OCI-LY1 (cell line): ENCODE measurements around the gene IGSF5.

ENCODE experiments used
- H2AFZ ChIP-seq: fragments of 200-600 bp; sonication (generic), shearing (Covaris generic); 2 replicates; pipeline ENCODE4 v1.6.0; 2014; ENCODE audit warnings: antibody characterized with exemption, mild to moderate bottlenecking, low read length
- H3F3A ChIP-seq: fragments of 200-600 bp; sonication (generic), shearing (Covaris generic); 2 replicates; pipeline ENCODE4 v1.6.0; 2014; ENCODE audit warnings: mild to moderate bottlenecking, antibody characterized with exemption, low read length, moderate library complexity; ENCODE audit not compliant: insufficient read depth
- H3K27ac ChIP-seq: fragments of 200-600 bp; sonication (generic); 2 replicates; pipeline ENCODE4 v1.5.1; 2014; ENCODE audit warnings: low read length, mixed run types, mild to moderate bottlenecking, low read depth; ENCODE audit not compliant: poor library complexity, severe bottlenecking
- H3K27me3 ChIP-seq: fragments of 200-600 bp; sonication (generic); 2 replicates; pipeline ENCODE4 v1.6.0; 2014; ENCODE audit warnings: antibody characterized with exemption, mild to moderate bottlenecking, low read length, moderate library complexity; ENCODE audit not compliant: insufficient read depth
- H3K36me3 ChIP-seq: fragments of 200-600 bp; sonication (generic); 2 replicates; pipeline ENCODE4 v1.6.1; 2014; ENCODE audit warnings: mild to moderate bottlenecking, antibody characterized with exemption, low read length, moderate library complexity, mixed read lengths; ENCODE audit not compliant: insufficient read depth
- H3K4me1 ChIP-seq: fragments of 200-600 bp; sonication (generic); 2 replicates; pipeline ENCODE4 v1.5.1; 2014; ENCODE audit warnings: mild to moderate bottlenecking, low read length, moderate library complexity; ENCODE audit not compliant: insufficient read depth, severe bottlenecking
- H3K4me2 ChIP-seq: fragments of 200-600 bp; sonication (generic), shearing (Covaris generic); 2 replicates; pipeline ENCODE4 v1.6.1; 2014; ENCODE audit warnings: low read length
- H3K4me3 ChIP-seq: fragments of 200-600 bp; sonication (generic); 2 replicates; pipeline ENCODE4 v1.5.1; 2014; ENCODE audit warnings: low read length, low read depth, mild to moderate bottlenecking, mixed read lengths; ENCODE audit not compliant: poor library complexity, severe bottlenecking
- H3K79me2 ChIP-seq: fragments of 200-600 bp; shearing (Covaris generic); 2 replicates; pipeline ENCODE4 v1.6.1; 2016; ENCODE audit warnings: mixed run types, low read length, mixed read lengths; ENCODE audit not compliant: insufficient read depth
- H3K9ac ChIP-seq: fragments of 200-600 bp; sonication (generic), shearing (Covaris generic); 2 replicates; pipeline ENCODE4 v1.6.1; 2014; ENCODE audit warnings: mild to moderate bottlenecking, low read length, mixed read lengths
- H3K9me2 ChIP-seq: fragments of 200-600 bp; sonication (generic), shearing (Covaris generic); 2 replicates; pipeline ENCODE4 v1.6.1; 2014; ENCODE audit warnings: low read depth, mild to moderate bottlenecking, low read length, mixed read lengths
- H3K9me3 ChIP-seq: fragments of 200-600 bp; shearing (Covaris generic); 2 replicates; pipeline ENCODE4 v1.6.1; 2014; ENCODE audit warnings: low read length, mixed read lengths
- H4K20me1 ChIP-seq: fragments of 200-600 bp; sonication (generic), shearing (Covaris generic); 2 replicates; pipeline ENCODE4 v1.6.0; 2016; ENCODE audit warnings: mild to moderate bottlenecking, low read length; ENCODE audit not compliant: insufficient read depth
- EZH2 ChIP-seq: fragments of 200-600 bp; sonication (generic), shearing (Covaris generic); IDR thresholded peaks from 2 replicates; pipeline ENCODE4 v1.8.0; 2017; ENCODE audit warnings: borderline replicate concordance, mixed run types, mild to moderate bottlenecking, antibody characterized with exemption, low read length, moderate library complexity, mixed read lengths
- TF ChIP-seq, protein P1 (sequence below): fragments of 200-600 bp; sonication (generic), shearing (Covaris generic); IDR thresholded peaks from 2 replicates; pipeline ENCODE4 v1.5.1; 2017; ENCODE audit warnings: mild to moderate bottlenecking, antibody characterized with exemption, low read length, moderate library complexity, mixed read lengths

Gene IGSF5

DNA sequence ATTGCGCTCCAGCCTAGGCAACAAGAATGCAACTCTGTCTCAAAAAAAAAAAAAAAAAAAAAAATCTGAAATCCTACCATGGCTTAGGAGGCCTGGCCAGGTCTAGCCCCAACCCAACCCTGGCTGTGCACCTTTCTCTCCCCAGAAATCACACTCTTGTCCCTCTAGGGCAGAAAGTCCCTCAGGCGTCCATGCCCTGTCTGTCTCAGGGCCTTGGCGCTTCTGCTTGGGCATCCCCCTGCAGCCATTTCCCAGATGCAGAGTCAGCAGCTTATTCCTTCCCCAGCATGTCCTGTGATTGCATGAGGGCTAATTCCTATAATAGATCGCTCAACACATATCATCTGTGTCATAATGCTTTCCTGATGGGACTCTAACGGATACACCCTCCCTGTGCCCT is 65.0 kb downstream of the IGSF5 start:
- no peaks in the 10 kb centered on the region for H3K27me3 ChIP-seq
- TF ChIP-seq, protein P1, sequence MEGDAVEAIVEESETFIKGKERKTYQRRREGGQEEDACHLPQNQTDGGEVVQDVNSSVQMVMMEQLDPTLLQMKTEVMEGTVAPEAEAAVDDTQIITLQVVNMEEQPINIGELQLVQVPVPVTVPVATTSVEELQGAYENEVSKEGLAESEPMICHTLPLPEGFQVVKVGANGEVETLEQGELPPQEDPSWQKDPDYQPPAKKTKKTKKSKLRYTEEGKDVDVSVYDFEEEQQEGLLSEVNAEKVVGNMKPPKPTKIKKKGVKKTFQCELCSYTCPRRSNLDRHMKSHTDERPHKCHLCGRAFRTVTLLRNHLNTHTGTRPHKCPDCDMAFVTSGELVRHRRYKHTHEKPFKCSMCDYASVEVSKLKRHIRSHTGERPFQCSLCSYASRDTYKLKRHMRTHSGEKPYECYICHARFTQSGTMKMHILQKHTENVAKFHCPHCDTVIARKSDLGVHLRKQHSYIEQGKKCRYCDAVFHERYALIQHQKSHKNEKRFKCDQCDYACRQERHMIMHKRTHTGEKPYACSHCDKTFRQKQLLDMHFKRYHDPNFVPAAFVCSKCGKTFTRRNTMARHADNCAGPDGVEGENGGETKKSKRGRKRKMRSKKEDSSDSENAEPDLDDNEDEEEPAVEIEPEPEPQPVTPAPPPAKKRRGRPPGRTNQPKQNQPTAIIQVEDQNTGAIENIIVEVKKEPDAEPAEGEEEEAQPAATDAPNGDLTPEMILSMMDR, result no peak
- no peak overlapping the region for H3K9ac ChIP-seq
- H3K27ac ChIP-seq, result no peak overlapping the region
- no peaks in the 10 kb centered on the region for H3K9me3 ChIP-seq
- H3K4me2 ChIP-seq, result no peak overlapping the region
- H3K4me3 ChIP-seq, result no peak overlapping the region
- H3K36me3 ChIP-seq, result no peaks in the 10 kb centered on the region
- no peaks in the 10 kb centered on the region for H3K9me2 ChIP-seq
- no peaks in the 10 kb centered on the region for H3K79me2 ChIP-seq
- H3F3A ChIP-seq, result no peaks in the 10 kb centered on the region
- H2AFZ ChIP-seq, result no peak overlapping the region
- no peaks in the 10 kb centered on the region for H4K20me1 ChIP-seq
- no peaks in the 10 kb centered on the region for H3K4me1 ChIP-seq

GRCh38 chr21:39812983-39813382 is 68.0 kb downstream of the IGSF5 start:
- no peaks in the 10 kb centered on the region for H3F3A ChIP-seq
- H3K4me3 ChIP-seq, result no peak overlapping the region
- no peaks in the 10 kb centered on the region for H3K9me3 ChIP-seq
- H3K27ac ChIP-seq, result no peak overlapping the region
- no peaks in the 10 kb centered on the region for H3K79me2 ChIP-seq
- TF ChIP-seq, protein P1, result no peak
- TF ChIP-seq EZH2, result no peak
- H3K9me2 ChIP-seq, result no peaks in the 10 kb centered on the region
- H3K36me3 ChIP-seq, result no peaks in the 10 kb centered on the region
- H3K4me1 ChIP-seq, result no peaks in the 10 kb centered on the region
- H2AFZ ChIP-seq, result no peak overlapping the region
- H3K9ac ChIP-seq, result no peak overlapping the region
- no peaks in the 10 kb centered on the region for H3K27me3 ChIP-seq
- H3K4me2 ChIP-seq, result no peak overlapping the region
- no peaks in the 10 kb centered on the region for H4K20me1 ChIP-seq

DNA sequence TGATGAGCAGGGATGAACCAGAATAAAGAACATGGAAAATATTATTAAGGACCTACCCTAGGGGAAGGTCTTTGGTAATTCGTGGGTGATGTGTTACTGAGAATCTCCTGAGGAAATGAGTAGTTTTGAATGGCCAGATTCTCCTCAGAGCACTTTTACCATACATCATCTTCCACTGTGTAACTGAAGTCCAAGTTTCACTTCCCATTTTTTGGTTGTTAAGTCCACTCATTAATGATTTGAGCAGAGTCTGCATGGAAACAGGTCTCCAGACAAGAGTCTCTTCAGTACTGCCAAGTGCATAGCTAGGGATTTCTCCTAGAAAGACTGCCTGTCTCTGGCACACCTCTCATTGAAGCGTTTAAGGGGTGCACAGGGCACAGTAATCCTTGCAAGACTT is 73.6 kb downstream of the IGSF5 start:
- no peak overlapping the region for H2AFZ ChIP-seq
- H3K36me3 ChIP-seq, result no peaks in the 10 kb centered on the region
- no peaks in the 10 kb centered on the region for H3K27me3 ChIP-seq
- H3K4me3 ChIP-seq, result no peak overlapping the region
- H3K9me2 ChIP-seq, result no peaks in the 10 kb centered on the region
- no peaks in the 10 kb centered on the region for H3K79me2 ChIP-seq
- TF ChIP-seq, protein P1, result no peak
- TF ChIP-seq EZH2, result no peak
- H3K4me2 ChIP-seq, result no peak overlapping the region
- no peak overlapping the region for H3K9ac ChIP-seq
- no peaks in the 10 kb centered on the region for H3K4me1 ChIP-seq
- H3K9me3 ChIP-seq, result no peaks in the 10 kb centered on the region
- H4K20me1 ChIP-seq, result no peaks in the 10 kb centered on the region
- H3F3A ChIP-seq, result no peaks in the 10 kb centered on the region
- H3K27ac ChIP-seq, result no peak overlapping the region
